ENCODE data around the gene AGO1.

The AGO1 gene

GRCh38 chr1:35882945-35883634 lies at the start of gene AGO1:
Gene AGO1, plus strand, starts transcription at chr1:35883209. Its CDS starts 213 bp downstream, at chr1:35883422.
- peak; percentile 94 for DNase-seq (ENCODE audit: low spot score)

- no peak for DNase-seq (ENCODE audit: low spot score)
Measured at GRCh38 chr1:35833395-35833794, 49.6 kb upstream of the AGO1 start.

GRCh38 chr1:35834218-35834617 lies 48.8 kb upstream of the AGO1 start:
- no peak for DNase-seq (ENCODE audit: low spot score)

DNA sequence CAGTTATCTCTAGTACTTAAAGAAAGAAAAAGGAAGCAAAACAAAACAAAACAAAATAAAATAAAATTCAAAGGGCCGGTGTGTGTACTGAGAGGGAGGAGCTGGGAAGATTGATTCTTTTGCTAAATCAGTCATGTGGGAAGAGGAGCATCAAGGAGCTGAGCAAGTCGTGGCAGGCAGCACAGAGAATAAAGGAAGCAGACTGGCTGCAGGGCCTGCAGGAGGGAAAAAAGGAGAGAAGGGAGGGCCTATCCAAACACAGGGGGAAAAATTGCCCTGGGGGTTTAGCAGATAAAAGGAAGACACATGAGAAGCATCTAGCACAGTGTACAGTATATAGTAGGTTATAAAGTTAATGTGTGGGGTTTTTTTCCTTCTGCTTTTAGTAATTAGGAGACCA lies 47.6 kb upstream of the AGO1 start:
- no peak for DNase-seq (ENCODE audit: low spot score)

GRCh38 chr1:35836734-35837133 lies 46.3 kb upstream of the AGO1 start:
- no peak for DNase-seq (ENCODE audit: low spot score)

DNA sequence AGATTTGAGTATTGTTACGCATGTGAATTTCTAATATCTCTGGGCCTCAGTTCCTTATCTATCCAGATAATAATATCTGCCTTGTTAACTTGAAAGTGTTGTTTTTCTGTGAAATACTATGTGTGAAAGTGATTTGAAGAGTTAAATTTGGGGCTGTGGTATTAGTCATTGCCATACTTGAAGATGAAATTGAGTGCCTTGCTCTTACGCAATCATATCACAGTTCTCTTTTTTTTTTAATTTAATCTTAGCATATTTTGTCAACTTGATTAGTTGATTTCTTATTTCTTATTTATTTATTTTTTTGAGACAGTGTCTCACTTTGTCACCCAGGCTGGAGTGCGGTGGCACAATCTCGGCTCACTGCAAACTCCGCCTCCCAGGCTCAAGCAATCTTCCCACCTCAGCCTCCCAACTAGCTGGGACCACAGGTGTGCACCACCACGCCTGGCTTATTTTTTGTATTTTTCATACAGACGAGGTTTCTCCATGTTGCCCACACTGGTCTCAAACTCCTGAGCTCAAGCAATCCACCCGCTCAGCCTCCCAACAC lies 44.2 kb upstream of the AGO1 start:
- no peak for DNase-seq (ENCODE audit: low spot score)

- no peak for DNase-seq (ENCODE audit: low spot score)
Measured at GRCh38 chr1:35844826-35845225, 38.2 kb upstream of the AGO1 start.

DNA sequence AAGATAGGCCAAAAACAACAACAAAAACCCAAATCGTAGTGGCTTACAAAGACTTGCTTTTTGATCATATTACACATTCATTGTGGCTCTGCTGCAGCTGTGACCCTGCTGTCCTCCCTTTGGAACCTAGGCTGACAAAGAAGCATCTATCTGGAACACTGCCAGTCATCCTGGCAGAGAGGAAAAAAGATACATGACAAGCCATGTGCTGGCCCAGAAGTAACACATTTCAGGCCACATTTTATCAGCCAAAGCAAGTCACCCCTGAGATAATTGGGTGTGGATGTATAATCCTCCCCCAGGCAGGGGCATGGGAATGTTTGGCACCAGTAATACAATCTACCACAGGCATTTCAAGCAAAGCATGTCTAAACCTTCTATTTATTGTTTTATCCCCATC lies 37.2 kb upstream of the AGO1 start:
- DNase-seq (ENCODE audit: low spot score), result no peak

- DNase-seq (ENCODE audit: low spot score), result no peak
Measured at GRCh38 chr1:35847935-35848565, 35.0 kb upstream of the AGO1 start.

- DNase-seq (ENCODE audit: low spot score), result no peak
Measured at GRCh38 chr1:35850051-35850450, 33.0 kb upstream of the AGO1 start.

DNA sequence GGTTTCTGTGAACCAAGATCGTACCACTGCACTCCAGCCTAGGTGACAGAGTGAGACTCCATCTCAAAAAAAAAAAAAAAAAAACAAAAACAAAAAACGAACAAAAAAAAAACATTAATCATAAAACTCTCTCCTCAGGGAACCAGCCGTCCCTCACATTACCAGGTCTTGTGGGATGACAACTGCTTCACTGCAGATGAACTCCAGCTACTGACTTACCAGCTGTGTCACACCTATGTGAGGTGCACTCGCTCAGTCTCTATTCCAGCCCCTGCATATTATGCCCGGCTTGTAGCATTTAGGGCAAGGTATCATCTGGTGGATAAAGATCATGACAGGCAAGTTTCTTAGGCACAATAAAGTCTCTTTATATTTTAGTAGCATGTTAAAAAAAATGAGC lies 32.3 kb upstream of the AGO1 start:
- no peak for DNase-seq (ENCODE audit: low spot score)

DNA sequence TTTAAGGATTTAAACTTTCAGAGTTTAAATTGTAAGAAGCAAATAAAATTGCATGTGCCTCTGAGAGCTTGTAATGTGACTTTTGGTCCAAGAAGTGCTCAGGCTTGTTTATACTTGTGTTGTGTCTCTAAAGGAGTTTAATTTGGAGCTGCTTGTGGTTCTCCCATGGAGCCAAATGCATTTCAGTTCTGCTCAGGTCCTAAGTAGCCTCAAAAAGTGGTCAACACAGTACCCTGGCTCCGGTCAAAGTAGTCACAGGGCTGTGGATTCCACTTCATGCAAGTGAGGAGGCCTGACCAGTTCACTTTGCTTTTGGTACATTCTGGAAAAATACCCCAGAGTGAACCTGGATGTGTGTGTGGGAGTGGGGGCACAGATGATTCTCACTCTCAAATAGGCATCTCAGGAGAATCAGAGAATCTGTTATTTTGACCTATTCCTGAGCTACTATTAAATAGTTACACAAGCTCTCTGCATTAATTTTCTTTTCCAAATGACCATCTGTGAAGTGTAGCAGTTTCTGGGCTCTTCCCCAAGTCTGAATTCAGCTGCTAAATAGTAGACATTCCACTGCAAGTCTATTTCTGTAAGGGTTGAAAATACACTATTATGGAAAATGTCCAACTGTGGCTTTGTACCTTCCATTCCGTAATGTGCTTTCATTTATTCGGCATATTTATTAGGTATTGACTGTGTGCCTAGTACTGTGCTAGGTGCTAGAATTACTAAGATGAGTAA lies 31.7 kb upstream of the AGO1 start:
- DNase-seq (ENCODE audit: low spot score), result no peak

DNA sequence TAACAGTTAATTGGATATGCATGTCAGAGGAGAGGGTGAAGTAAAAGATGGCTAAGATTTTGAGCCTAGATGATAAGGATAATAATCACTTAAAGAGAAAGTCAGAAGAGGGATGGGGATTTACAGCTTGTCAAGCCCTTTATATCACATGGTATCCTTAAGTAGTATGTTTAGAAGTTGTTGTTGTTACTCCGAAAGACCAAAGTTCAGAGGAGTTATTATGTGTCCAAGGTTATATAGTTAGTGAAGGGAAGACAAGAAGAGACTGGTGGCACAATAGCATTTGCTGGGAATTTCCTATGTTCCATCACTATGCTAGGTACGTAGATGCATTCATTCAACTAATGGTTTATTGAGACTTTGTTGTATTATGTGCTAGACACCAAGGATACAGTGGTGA lies 30.8 kb upstream of the AGO1 start:
- DNase-seq (ENCODE audit: low spot score), result no peak

DNA sequence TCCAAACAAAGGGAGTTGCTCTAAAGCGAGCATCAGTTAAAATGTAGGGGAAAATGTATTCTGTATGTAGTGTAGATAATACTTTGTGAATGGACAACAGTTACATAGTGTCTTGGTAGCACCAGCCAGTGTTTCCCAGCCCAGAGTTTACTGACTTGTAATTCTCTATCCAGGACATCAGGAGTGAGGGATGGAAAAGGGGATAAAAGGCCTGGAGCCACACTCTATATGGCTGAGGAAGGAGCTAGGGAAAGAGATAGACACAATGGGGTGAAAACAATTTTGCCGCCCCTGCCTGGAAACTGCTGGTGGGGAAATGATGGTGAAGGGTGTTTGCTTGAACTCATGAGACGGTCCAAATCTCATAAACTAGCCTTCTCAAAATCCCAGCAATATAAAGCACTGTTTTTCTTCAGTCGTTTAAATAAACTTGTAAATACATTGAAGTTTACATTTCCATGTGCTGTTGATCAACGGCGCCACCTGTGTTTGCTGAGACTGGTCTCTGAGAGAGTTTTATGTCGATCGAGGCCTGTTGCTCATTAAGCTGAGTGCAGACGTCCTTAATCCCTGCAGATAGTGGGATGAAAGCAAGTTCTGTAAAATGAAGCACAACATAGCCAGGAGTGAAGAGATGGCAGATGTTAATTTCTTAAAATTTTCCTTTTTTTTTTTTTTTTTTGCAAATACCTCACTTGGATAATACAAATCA lies 27.9 kb upstream of the AGO1 start:
- no peak for DNase-seq (ENCODE audit: low spot score)

- no peak for DNase-seq (ENCODE audit: low spot score)
Measured at GRCh38 chr1:35856964-35857363, 26.0 kb upstream of the AGO1 start.

- no peak for DNase-seq (ENCODE audit: low spot score)
Measured at GRCh38 chr1:35857830-35858229, 25.2 kb upstream of the AGO1 start.

DNA sequence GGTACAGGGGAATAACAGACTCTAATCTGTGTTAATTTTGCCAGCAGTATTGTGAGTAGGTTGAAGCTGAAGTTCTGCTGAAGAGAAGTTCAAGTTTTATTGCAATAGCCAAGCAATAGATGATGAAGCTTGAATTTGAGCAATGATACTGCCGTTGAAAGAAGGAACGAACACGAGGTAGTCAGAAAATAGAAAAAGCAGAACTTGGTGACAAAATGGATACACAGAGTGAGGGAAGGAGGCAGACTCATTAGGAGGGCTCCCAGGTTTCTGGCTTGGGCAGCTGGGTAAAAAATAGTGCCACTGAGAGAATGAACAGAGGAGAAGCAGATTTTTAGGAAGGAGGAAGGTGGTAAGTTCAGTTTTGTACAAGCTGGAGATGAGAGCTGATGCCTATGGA lies 22.3 kb upstream of the AGO1 start:
- DNase-seq (ENCODE audit: low spot score), result no peak

DNA sequence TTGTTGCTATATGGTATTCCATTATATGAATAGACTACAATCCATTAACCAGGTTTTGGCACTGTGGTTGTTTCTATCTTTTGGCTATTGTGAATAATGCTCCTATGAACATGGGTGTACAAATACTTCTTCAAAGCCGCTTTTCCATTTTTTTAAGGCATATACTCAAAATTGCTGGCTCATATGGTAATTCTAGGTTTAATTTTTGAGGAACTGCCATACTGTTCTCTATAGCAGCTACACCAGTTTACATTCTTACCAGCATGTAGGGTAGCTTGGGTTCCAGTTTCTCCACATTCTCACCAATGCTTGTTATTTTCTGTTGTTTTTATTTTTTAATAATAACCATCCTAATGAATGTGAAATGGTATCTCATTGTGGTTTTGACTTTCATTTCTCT lies 19.9 kb upstream of the AGO1 start:
- DNase-seq (ENCODE audit: low spot score), result no peak

- DNase-seq (ENCODE audit: low spot score), result no peak
Measured at GRCh38 chr1:35863881-35864625, 19.0 kb upstream of the AGO1 start.

DNA sequence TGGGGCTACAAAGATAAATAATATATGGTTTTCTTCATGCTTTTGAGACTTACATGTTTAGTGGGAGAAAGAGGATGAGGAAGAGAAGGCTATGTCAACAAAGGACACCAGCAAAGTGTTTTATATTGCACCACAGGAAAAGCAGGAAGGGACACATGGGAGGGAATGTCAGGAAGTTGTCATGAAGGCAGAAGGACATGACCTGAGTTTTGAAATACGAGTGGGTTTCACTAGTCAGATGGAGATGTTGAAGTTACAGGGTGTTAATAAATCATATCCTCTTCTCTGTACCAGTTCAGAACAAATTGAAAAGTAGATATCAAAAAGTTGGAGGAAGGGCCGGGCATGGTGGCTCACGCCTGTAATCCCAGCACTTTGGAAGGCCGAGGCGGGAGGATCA lies 18.2 kb upstream of the AGO1 start:
- no peak for DNase-seq (ENCODE audit: low spot score)

DNA sequence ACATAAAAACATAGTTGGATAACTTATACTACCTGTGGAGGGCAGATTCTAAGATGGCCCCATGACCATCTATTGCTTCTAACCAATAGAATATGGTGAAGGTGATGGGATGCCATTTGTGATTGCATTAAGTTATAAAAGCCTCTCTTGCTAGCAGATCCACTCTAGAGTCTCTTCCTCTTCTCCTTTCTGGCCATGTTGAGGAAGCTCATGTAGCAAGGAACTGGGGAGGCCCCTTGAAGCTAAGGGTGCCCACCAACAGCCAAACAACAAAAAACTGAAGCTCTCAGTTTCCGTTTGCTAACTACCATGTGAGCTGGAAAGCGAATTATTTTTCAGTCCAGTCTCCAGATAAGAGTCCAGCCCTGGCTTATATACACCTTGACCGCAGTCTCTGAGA lies 16.0 kb upstream of the AGO1 start:
- no peak for DNase-seq (ENCODE audit: low spot score)
